Liver (tissue), 9 donors: ENCODE data around the gene SMG6. TPM values are rescaled to one million over a fixed set of nuclear protein-coding genes. Genes with fewer than 3 reads are reported as not detected.

ENCODE experiments used
- DNase-seq: peaks from one replicate; pipeline ENCODE4 v3.0.0-alpha.2; 2017; ENCODE audit warnings: low spot score
- H3K27ac ChIP-seq, 2 donors: one replicate each; pipeline ENCODE4 v1.7.0; 2013; ENCODE audit warnings: inconsistent platforms in 2 of 2, low read length in 2 of 2, control low read depth in 1 of 2, low read depth in 1 of 2, mild to moderate bottlenecking in 1 of 2
- H3K27me3 ChIP-seq, 4 donors: one replicate each; pipeline versions ENCODE4 v1.6.1 to v1.7.0; 2013; ENCODE audit warnings: low read length in 3 of 4, inconsistent platforms in 1 of 4, mild to moderate bottlenecking in 1 of 4, moderate library complexity in 1 of 4; ENCODE audit not compliant: control insufficient read depth in 4 of 4, insufficient read depth in 4 of 4
- H3K36me3 ChIP-seq, 4 donors: one replicate each; pipeline versions ENCODE4 v1.6.1 to v1.7.0; 2013; ENCODE audit warnings: low read length in 3 of 4, mild to moderate bottlenecking in 3 of 4, low read depth in 1 of 4, moderate library complexity in 1 of 4; ENCODE audit not compliant: control insufficient read depth in 4 of 4, insufficient read depth in 3 of 4
- H3K4me1 ChIP-seq, 4 donors: one replicate each; pipeline versions ENCODE4 v1.6.1 to v1.7.0; 2013; ENCODE audit warnings: low read length in 3 of 4, mild to moderate bottlenecking in 3 of 4, moderate library complexity in 1 of 4; ENCODE audit not compliant: control insufficient read depth in 4 of 4, insufficient read depth in 4 of 4
- H3K4me3 ChIP-seq, 3 donors: one replicate each; pipeline versions ENCODE4 v1.6.1 to v1.7.0; 2013; ENCODE audit warnings: low read length in 3 of 3, control low read depth in 1 of 3, low read depth in 1 of 3, mild to moderate bottlenecking in 1 of 3
- H3K9ac ChIP-seq, 2 donors: one replicate each; pipeline ENCODE4 v1.7.0; 2013; ENCODE audit warnings: low read length in 2 of 2, mild to moderate bottlenecking in 2 of 2, moderate library complexity in 2 of 2, control low read depth in 1 of 2, low read depth in 1 of 2
- H3K9me3 ChIP-seq, 4 donors: one replicate each; pipeline versions ENCODE4 v1.6.1 to v1.7.0; 2013; ENCODE audit warnings: low read length in 3 of 4; ENCODE audit not compliant: control insufficient read depth in 4 of 4
- ATF3 ChIP-seq: IDR thresholded peaks from 2 replicates; pipeline ENCODE4 v1.6.1; 2016; ENCODE audit warnings: antibody characterized with exemption
- CTCF ChIP-seq: fragments of 150-350 bp; IDR thresholded peaks from 2 replicates; pipeline ENCODE4 v1.5.1; 2017; ENCODE audit warnings: improper control_type of control experiment, low read depth, low read length; ENCODE audit not compliant: missing input control
- EGR1 ChIP-seq, 2 donors: IDR thresholded peaks; 2 replicates each; pipeline ENCODE4 v1.6.1; 2016 to 2018; ENCODE audit warnings: antibody characterized with exemption in 2 of 2, low read depth in 2 of 2
- FOXA1 ChIP-seq: IDR thresholded peaks from 2 replicates; pipeline ENCODE4 v1.6.1; 2016; ENCODE audit warnings: antibody characterized with exemption
- FOXA2 ChIP-seq: IDR thresholded peaks from 2 replicates; pipeline ENCODE4 v1.6.1; 2016; ENCODE audit warnings: antibody characterized with exemption
- GABPA ChIP-seq, 2 donors: IDR thresholded peaks in 1 of 2; conservative IDR thresholded peaks in 1 of 2; 2 replicates each; pipeline ENCODE4 v1.6.1; 2016; ENCODE audit warnings: antibody characterized with exemption in 2 of 2, mild to moderate bottlenecking in 1 of 2, moderate library complexity in 1 of 2
- HNF4A ChIP-seq, 2 donors: conservative IDR thresholded peaks; 2 replicates each; pipeline ENCODE4 v1.6.1; 2016; ENCODE audit warnings: antibody characterized with exemption in 2 of 2, mild to moderate bottlenecking in 2 of 2
- HNF4G ChIP-seq: IDR thresholded peaks from 2 replicates; pipeline ENCODE4 v1.6.1; 2016; ENCODE audit warnings: antibody characterized with exemption
- JUND ChIP-seq, 2 donors: IDR thresholded peaks; 2 replicates each; pipeline ENCODE4 v1.6.1; 2016; ENCODE audit warnings: antibody characterized with exemption in 2 of 2
- MAX ChIP-seq: IDR thresholded peaks from 2 replicates; pipeline ENCODE4 v1.6.1; 2016; ENCODE audit warnings: antibody characterized with exemption
- NR2F2 ChIP-seq: IDR thresholded peaks from 2 replicates; pipeline ENCODE4 v1.6.1; 2016; ENCODE audit warnings: antibody characterized with exemption
- RAD21 ChIP-seq, 2 donors: IDR thresholded peaks; 2 replicates each; pipeline ENCODE4 v1.6.1; 2016; ENCODE audit warnings: antibody characterized with exemption in 2 of 2, mild to moderate bottlenecking in 2 of 2
- REST ChIP-seq: IDR thresholded peaks from 2 replicates; pipeline ENCODE4 v1.6.1; 2016; ENCODE audit warnings: antibody characterized with exemption, mild to moderate bottlenecking
- RXRA ChIP-seq, 2 donors: IDR thresholded peaks; 2 replicates each; pipeline ENCODE4 v1.6.1; 2017 to 2018; ENCODE audit warnings: antibody characterized with exemption in 2 of 2, mild to moderate bottlenecking in 1 of 2
- SP1 ChIP-seq: IDR thresholded peaks from 2 replicates; pipeline ENCODE4 v1.6.1; 2018; ENCODE audit warnings: antibody characterized with exemption, mild to moderate bottlenecking
- TAF1 ChIP-seq: conservative IDR thresholded peaks from 2 replicates; pipeline ENCODE4 v1.6.1; 2016; ENCODE audit warnings: antibody characterized with exemption, mild to moderate bottlenecking
- YY1 ChIP-seq: IDR thresholded peaks from 2 replicates; pipeline ENCODE4 v1.6.1; 2016; ENCODE audit warnings: antibody characterized with exemption, mild to moderate bottlenecking
- WGBS: extraction: QIAGEN DNeasy Blood & Tissue Kit; methylation state at CpG from one replicate; pipeline ENCODE4 v1.1.7; 2013; 5-methylcytosine and 5-hydroxymethylcytosine counted together
- polyA plus RNA-seq, 2 donors: library from polyadenylated mRNA; stranded (reverse) in 1 of 2; unstranded in 1 of 2; fragments of 200-250 nt in 1 of 2; fragments of >200 nt in 1 of 2; fragmentation: Nextera tagmentation in 1 of 2; extraction: Ambion mirVana in 1 of 2; gene quantifications; one replicate each; pipeline versions ENCODE4 v1.2.1 to v1.2.3, GENCODE V29; 2013 to 2015
- total RNA-seq, 2 donors: library from RNA; depleted of rRNA; stranded (reverse); fragments of >200 nt; gene quantifications; one replicate each; pipeline ENCODE4 v1.2.3, GENCODE V29; 2014
- donor health status: healthy.
- donor health status: healthy.
- donor health status: healthy.
- donor health status: healthy.
- donor health status: healthy.

Gene SMG6
- total and polyA plus RNA-seq, 4 donors, result 4.9 to 12.0 (median 8.2) TPM

GRCh38 chr17:2060681-2061440 is 242.7 kb downstream of the SMG6 start:
- no peak overlapping the region for H3K4me3 ChIP-seq
- TF ChIP-seq JUND (IDR thresholded peaks at IDR 0.05) (no peak), FOXA1 (no peak), RXRA (IDR thresholded peaks at IDR 0.05) (no peak), SP1 (no peak), FOXA2 (no peak), EGR1 (IDR thresholded peaks at IDR 0.05; ENCODE audit: low read depth in 2 of 2) (no peak), TAF1 (no peak), REST (no peak), CTCF (no peak), GABPA (IDR thresholded peaks at IDR 0.05 in 1 of 2, conservative IDR thresholded peaks at IDR 0.05 in 1 of 2) (no peak), ATF3 (no peak), MAX (no peak), HNF4A (conservative IDR thresholded peaks at IDR 0.05) (no peak)
- no peak for DNase-seq
- 80% methylated on average over 21 of the region's 21 CpGs for WGBS
- H3K9me3 ChIP-seq, result no peaks in the 10 kb centered on the region
- peak overlapping the region; percentile 37 to 44 for H3K27ac ChIP-seq
- H3K27me3 ChIP-seq, result no peaks in the 10 kb centered on the region
- H3K4me1 ChIP-seq, result peaks cover 7 to 37% (median 24%) of the 10 kb centered on the region in 4 donors
- peaks cover 0 to 9% (median 3%) of the 10 kb centered on the region in 4 donors for H3K36me3 ChIP-seq
- no peak overlapping the region for H3K9ac ChIP-seq

GRCh38 chr17:2060385-2060658 is 243.3 kb downstream of the SMG6 start:
- H3K27ac ChIP-seq, result peak overlapping the region; percentile 37 to 44
- H3K36me3 ChIP-seq, result peaks cover 0 to 9% (median 3%) of the 10 kb centered on the region in 4 donors
- peaks cover 7 to 39% (median 27%) of the 10 kb centered on the region in 4 donors for H3K4me1 ChIP-seq
- H3K9ac ChIP-seq, result no peak overlapping the region
- 86% methylated on average over 6 of the region's 6 CpGs for WGBS
- no peaks in the 10 kb centered on the region for H3K9me3 ChIP-seq
- H3K27me3 ChIP-seq, result no peaks in the 10 kb centered on the region
- DNase-seq, result no peak
- no peak overlapping the region for H3K4me3 ChIP-seq
- TF ChIP-seq ATF3 (no peak), FOXA2 (no peak), JUND (IDR thresholded peaks at IDR 0.05) (no peak), HNF4A (conservative IDR thresholded peaks at IDR 0.05) (no peak), CTCF (no peak), RXRA (IDR thresholded peaks at IDR 0.05) (no peak), GABPA (IDR thresholded peaks at IDR 0.05 in 1 of 2, conservative IDR thresholded peaks at IDR 0.05 in 1 of 2) (no peak), TAF1 (no peak), SP1 (no peak), REST (no peak), EGR1 (IDR thresholded peaks at IDR 0.05; ENCODE audit: low read depth in 2 of 2) (no peak), NR2F2 (no peak), MAX (no peak), FOXA1 (no peak), YY1 (no peak), RAD21 (IDR thresholded peaks at IDR 0.05) (no peak), HNF4G (no peak)
